ENCODE results near the gene SPATA31A3.
"Not testable (repeated sequence)": the region's sequence is repeated elsewhere in the genome, so short reads cannot be mapped to it uniquely, and the experiment has no call there.

Gene SPATA31A3

GRCh38 chr9:66992450-66992849, at the start of gene SPATA31A3:
TSS of gene SPATA31A3 (minus strand) at chr9:66992550. CDS start at chr9:66992521, 29 bp downstream.
- DNase-seq: not testable (repeated sequence)

GRCh38 chr9:66952576-66952975, 39.8 kb downstream of the SPATA31A3 start:
- not testable (repeated sequence) for DNase-seq

GRCh38 chr9:66942400-66943155, 49.8 kb downstream of the SPATA31A3 start:
- DNase-seq: not testable (repeated sequence)

- DNase-seq: not testable (repeated sequence)
Measured at GRCh38 chr9:66939878-66940830, 52.2 kb downstream of the SPATA31A3 start.

- not testable (repeated sequence) for DNase-seq
Measured at GRCh38 chr9:66938322-66938721, 54.0 kb downstream of the SPATA31A3 start.

GRCh38 chr9:66937662-66938061, 54.7 kb downstream of the SPATA31A3 start:
- DNase-seq: not testable (repeated sequence)

Measured in amniotic stem cell (primary cell).